HCT116 (cell line): ENCODE data around the gene MLH3.

ENCODE experiments used
- CBX3 ChIP-seq: IDR thresholded peaks from 2 replicates; pipeline ENCODE4 v1.6.1; 2012; ENCODE audit warnings: low read depth
- CEBPB ChIP-seq: IDR thresholded peaks from 2 replicates; pipeline ENCODE4 v1.6.1; 2012; ENCODE audit warnings: low read depth
- CTCF ChIP-seq, 3 experiments: fragments of 200-600 bp in 1 of 3; sonication (generic) in 1 of 3; IDR thresholded peaks in 2 of 3; conservative IDR thresholded peaks in 1 of 3; 2 replicates each; pipeline ENCODE4 v1.5.1; 2012 to 2017; ENCODE audit warnings: low read depth in 2 of 3, low read length in 2 of 3, antibody characterized with exemption in 1 of 3, borderline replicate concordance in 1 of 3, control low read depth in 1 of 3, mild to moderate bottlenecking in 1 of 3, mixed read lengths in 1 of 3, mixed run types in 1 of 3, moderate library complexity in 1 of 3; ENCODE audit not compliant: insufficient read depth in 1 of 3
- EZH2 ChIP-seq: fragments of 200-600 bp; sonication (generic); IDR thresholded peaks from 2 replicates; pipeline ENCODE4 v1.6.1; 2017; ENCODE audit warnings: antibody characterized with exemption, mixed run types
- POLR2A ChIP-seq: IDR thresholded peaks from 2 replicates; pipeline ENCODE4 v1.7.0; 2011; ENCODE audit warnings: borderline replicate concordance; ENCODE audit not compliant: insufficient read depth, insufficient read length; ENCODE audit errors: extremely low read depth
- POLR2AphosphoS5 ChIP-seq: IDR thresholded peaks from 2 replicates; pipeline ENCODE4 v1.6.1; 2011; ENCODE audit warnings: mild to moderate bottlenecking, low read depth, low read length, moderate library complexity
- TCF7L2 ChIP-seq: IDR thresholded peaks from 2 replicates; pipeline ENCODE4 v1.7.0; 2011; ENCODE audit warnings: borderline replicate concordance, inconsistent platforms; ENCODE audit not compliant: insufficient read depth, insufficient read length; ENCODE audit errors: extremely low read depth
- ZNF274 ChIP-seq: fragments of 200-500 bp; sonication (Bioruptor generic); IDR thresholded peaks from 2 replicates; pipeline ENCODE4 v1.6.1; 2014; ENCODE audit warnings: mild to moderate bottlenecking, low read depth, low read length, inconsistent platforms
- TF ChIP-seq, protein P1 (sequence below): IDR thresholded peaks from 2 replicates; pipeline ENCODE4 v1.6.1; 2012
- TF ChIP-seq, protein P2 (sequence below): IDR thresholded peaks from 2 replicates; pipeline ENCODE4 v1.6.1; 2011; ENCODE audit warnings: mild to moderate bottlenecking, low read length, moderate library complexity; ENCODE audit not compliant: insufficient replicate concordance; ENCODE audit errors: extremely low read depth

- TF ChIP-seq, protein P1, sequence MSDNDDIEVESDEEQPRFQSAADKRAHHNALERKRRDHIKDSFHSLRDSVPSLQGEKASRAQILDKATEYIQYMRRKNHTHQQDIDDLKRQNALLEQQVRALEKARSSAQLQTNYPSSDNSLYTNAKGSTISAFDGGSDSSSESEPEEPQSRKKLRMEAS, result no peak
- no peak for TF ChIP-seq CEBPB
- no peak for TF ChIP-seq POLR2A
- no peak for TF ChIP-seq CBX3
- TF ChIP-seq TCF7L2, result no peak
- no peak for TF ChIP-seq CTCF (IDR thresholded peaks at IDR 0.05 in 2 of 3, conservative IDR thresholded peaks at IDR 0.05 in 1 of 3; ENCODE audit: borderline replicate concordance in 1 of 3, insufficient read depth in 1 of 3, low read depth in 2 of 3, low read length in 2 of 3)
- no peak for TF ChIP-seq EZH2
- TF ChIP-seq, protein P2, sequence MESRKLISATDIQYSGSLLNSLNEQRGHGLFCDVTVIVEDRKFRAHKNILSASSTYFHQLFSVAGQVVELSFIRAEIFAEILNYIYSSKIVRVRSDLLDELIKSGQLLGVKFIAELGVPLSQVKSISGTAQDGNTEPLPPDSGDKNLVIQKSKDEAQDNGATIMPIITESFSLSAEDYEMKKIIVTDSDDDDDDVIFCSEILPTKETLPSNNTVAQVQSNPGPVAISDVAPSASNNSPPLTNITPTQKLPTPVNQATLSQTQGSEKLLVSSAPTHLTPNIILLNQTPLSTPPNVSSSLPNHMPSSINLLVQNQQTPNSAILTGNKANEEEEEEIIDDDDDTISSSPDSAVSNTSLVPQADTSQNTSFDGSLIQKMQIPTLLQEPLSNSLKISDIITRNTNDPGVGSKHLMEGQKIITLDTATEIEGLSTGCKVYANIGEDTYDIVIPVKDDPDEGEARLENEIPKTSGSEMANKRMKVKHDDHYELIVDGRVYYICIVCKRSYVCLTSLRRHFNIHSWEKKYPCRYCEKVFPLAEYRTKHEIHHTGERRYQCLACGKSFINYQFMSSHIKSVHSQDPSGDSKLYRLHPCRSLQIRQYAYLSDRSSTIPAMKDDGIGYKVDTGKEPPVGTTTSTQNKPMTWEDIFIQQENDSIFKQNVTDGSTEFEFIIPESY, result no peak
- no peak for TF ChIP-seq ZNF274
- no peak for TF ChIP-seq POLR2AphosphoS5
These were observed 73.9 kb downstream of the MLH3 start for GRCh38 chr14:74977164-74977900.
